Hepatocyte (in vitro differentiated cells): ENCODE data around the gene OR51E1. TPM values are rescaled to one million over a fixed set of nuclear protein-coding genes. Genes with fewer than 3 reads are reported as not detected.

Source experiments
- DNase-seq: peaks from one replicate; pipeline ENCODE4 v3.0.0-alpha.2; 2016; ENCODE audit warnings: low spot score
- H2AFZ ChIP-seq: fragments of 200-600 bp; sonication (generic); 2 replicates; pipeline ENCODE4 v1.6.0; 2016; ENCODE audit warnings: antibody characterized with exemption, mild to moderate bottlenecking
- H3K27ac ChIP-seq: fragments of 200-600 bp; sonication (generic); 2 replicates; pipeline ENCODE4 v1.5.1; 2016; ENCODE audit warnings: mild to moderate bottlenecking
- H3K27me3 ChIP-seq: fragments of 200-600 bp; sonication (generic); 2 replicates; pipeline ENCODE4 v1.6.1; 2016
- H3K36me3 ChIP-seq: fragments of 200-600 bp; sonication (generic); replicated peaks from 2 replicates; pipeline ENCODE4 v1.5.1; 2016; ENCODE audit warnings: low read depth; ENCODE audit not compliant: insufficient read depth
- H3K4me1 ChIP-seq: fragments of 200-600 bp; sonication (generic); 2 replicates; pipeline ENCODE4 v1.5.1; 2016; ENCODE audit warnings: mild to moderate bottlenecking, moderate library complexity; ENCODE audit not compliant: insufficient read depth
- H3K4me2 ChIP-seq: fragments of 200-600 bp; sonication (generic); 2 replicates; pipeline ENCODE4 v1.6.0; 2016
- H3K4me3 ChIP-seq: fragments of 200-600 bp; sonication (generic); 2 replicates; pipeline ENCODE4 v1.5.1; 2016; ENCODE audit warnings: mild to moderate bottlenecking
- H3K79me2 ChIP-seq: fragments of 200-600 bp; sonication (generic); 2 replicates; pipeline ENCODE4 v1.6.0; 2017; ENCODE audit warnings: mild to moderate bottlenecking
- H3K9me2 ChIP-seq: fragments of 200-600 bp; sonication (generic); replicated peaks from 2 replicates; pipeline ENCODE4 v1.6.0; 2017; ENCODE audit warnings: mild to moderate bottlenecking; ENCODE audit not compliant: insufficient read depth
- H3K9me3 ChIP-seq: fragments of 200-600 bp; sonication (generic); 2 replicates; pipeline ENCODE4 v1.5.1; 2016; ENCODE audit warnings: low read depth, mild to moderate bottlenecking
- H4K20me1 ChIP-seq: fragments of 200-600 bp; sonication (generic); 2 replicates; pipeline ENCODE4 v1.6.0; 2016; ENCODE audit warnings: mild to moderate bottlenecking; ENCODE audit not compliant: insufficient read depth, poor library complexity, severe bottlenecking
- CTCF ChIP-seq: fragments of 200-600 bp; sonication (generic); IDR thresholded peaks from 2 replicates; pipeline ENCODE4 v1.5.1; 2016; ENCODE audit warnings: antibody characterized with exemption, mild to moderate bottlenecking; ENCODE audit not compliant: poor library complexity
- EZH2 ChIP-seq: fragments of 200-600 bp; sonication (generic); IDR thresholded peaks from 2 replicates; pipeline ENCODE4 v1.6.1; 2016; ENCODE audit warnings: antibody characterized with exemption, mild to moderate bottlenecking, borderline replicate concordance
- EZH2phosphoT487 ChIP-seq: fragments of 200-600 bp; sonication (generic); IDR thresholded peaks from one replicate; pipeline ENCODE4 v1.6.1; 2018; ENCODE audit warnings: antibody characterized with exemption, mild to moderate bottlenecking, low read depth, moderate library complexity; ENCODE audit not compliant: unreplicated experiment, severe bottlenecking
- WGBS: methylation state at CpG from one replicate; pipeline ENCODE4 v1.1.6; 2016; ENCODE audit warnings: low lambda C conversion rate; ENCODE audit errors: missing lambda C conversion rate; 5-methylcytosine and 5-hydroxymethylcytosine counted together
- polyA plus RNA-seq: library from polyadenylated mRNA; unstranded; fragments of >200 nt; fragmentation: Nextera tagmentation; extraction: Ambion mirVana; gene quantifications from 2 replicates; pipeline ENCODE4 v1.2.1, GENCODE V29; 2016
- total RNA-seq: library from RNA; depleted of rRNA; stranded (reverse); fragments of >200 nt; gene quantifications from 2 replicates; pipeline ENCODE4 v1.2.3, GENCODE V29; 2014

Gene OR51E1
- total and polyA plus RNA-seq, 2 experiments from 2014 or later, result 0.92 to 1.3 TPM

DNA sequence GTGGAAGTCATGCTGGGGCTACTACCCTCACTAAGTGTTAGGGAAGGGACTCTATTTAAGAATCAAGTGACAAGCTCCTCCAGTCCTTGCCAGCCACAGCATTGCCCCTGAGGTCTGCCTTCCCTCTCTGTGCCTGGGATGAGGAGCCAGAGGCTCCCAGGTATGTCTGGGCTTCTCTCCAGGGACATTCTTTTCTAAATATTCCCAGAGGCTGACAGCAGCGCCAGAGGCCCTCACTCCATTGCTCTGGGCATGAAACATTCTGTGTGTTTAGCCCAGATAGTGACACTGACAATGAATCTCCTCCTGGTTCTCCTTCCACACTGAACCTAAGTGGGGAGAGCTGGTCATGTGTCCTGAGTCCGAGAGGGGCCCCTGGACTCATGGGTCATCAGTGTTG lies 2.2 kb downstream of the OR51E1 start:
- no peaks in the 10 kb centered on the region for H3K79me2 ChIP-seq
- H2AFZ ChIP-seq, result no peak overlapping the region
- no peaks in the 10 kb centered on the region for H3K9me3 ChIP-seq
- no peaks in the 10 kb centered on the region for H3K9me2 ChIP-seq
- H3K27me3 ChIP-seq, result peaks cover 5% of the 10 kb centered on the region
- H3K27ac ChIP-seq, result no peak overlapping the region
- no peaks in the 10 kb centered on the region for H3K4me1 ChIP-seq
- H4K20me1 ChIP-seq, result no peaks in the 10 kb centered on the region
- no peak overlapping the region for H3K4me3 ChIP-seq
- TF ChIP-seq EZH2phosphoT487 (no peak), CTCF (no peak), EZH2 (no peak)
- H3K4me2 ChIP-seq, result no peak overlapping the region
- DNase-seq, result no peak
- WGBS, result 79% methylated on average over 2 of the region's 2 CpGs
- no peaks in the 10 kb centered on the region for H3K36me3 ChIP-seq

DNA sequence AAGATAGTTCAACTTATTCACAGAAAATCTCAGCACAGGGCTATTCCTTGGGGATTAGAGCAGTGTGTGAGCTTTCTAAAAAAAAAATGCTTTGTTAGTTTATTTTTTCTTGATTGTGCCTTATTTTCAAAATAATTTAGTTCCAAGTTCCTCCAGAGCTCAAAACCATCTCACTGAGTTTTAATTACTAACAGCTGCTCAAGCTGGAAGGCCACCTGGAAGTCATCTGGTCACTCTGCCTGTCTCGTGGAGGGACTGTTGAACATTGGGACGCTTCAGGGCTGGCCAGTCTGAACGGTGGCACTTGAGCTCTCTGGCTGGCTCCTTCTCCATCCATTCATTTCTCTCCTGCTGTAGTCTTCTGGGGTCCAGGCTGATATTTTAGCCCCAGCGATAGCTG lies 4.0 kb downstream of the OR51E1 start:
- TF ChIP-seq EZH2, result no peak
- no peak for TF ChIP-seq EZH2phosphoT487
- TF ChIP-seq CTCF, result no peak
- Histone ChIP-seq H3K9me2 (no peaks in the 10 kb centered on the region), H3K36me3 (no peaks in the 10 kb centered on the region), H4K20me1 (no peaks in the 10 kb centered on the region), H3K9me3 (no peaks in the 10 kb centered on the region), H3K4me1 (no peaks in the 10 kb centered on the region), H3K4me2 (no peak overlapping the region), H3K27me3 (peaks cover 5% of the 10 kb centered on the region), H3K27ac (no peak overlapping the region), H2AFZ (no peak overlapping the region), H3K79me2 (no peaks in the 10 kb centered on the region), H3K4me3 (no peak overlapping the region)
- no peak for DNase-seq
- 58% methylated on average over 4 of the region's 4 CpGs for WGBS

DNA sequence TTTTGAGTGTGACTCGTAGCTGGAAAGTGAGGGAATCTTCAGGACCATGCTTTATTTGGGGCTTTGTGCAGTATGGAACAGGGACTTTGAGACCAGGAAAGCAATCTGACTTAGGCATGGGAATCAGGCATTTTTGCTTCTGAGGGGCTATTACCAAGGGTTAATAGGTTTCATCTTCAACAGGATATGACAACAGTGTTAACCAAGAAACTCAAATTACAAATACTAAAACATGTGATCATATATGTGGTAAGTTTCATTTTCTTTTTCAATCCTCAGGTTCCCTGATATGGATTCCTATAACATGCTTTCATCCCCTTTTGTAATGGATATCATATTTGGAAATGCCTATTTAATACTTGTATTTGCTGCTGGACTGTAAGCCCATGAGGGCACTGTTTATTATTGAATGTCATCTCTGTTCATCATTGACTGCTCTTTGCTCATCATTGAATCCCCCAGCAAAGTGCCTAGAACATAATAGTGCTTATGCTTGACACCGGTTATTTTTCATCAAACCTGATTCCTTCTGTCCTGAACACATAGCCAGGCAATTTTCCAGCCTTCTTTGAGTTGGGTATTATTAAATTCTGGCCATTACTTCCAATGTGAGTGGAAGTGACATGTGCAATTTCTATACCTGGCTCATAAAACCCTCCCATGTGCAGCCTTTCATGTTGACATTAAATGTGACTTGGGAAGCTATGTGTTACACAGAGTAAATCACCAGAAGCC lies 11.0 kb downstream of the OR51E1 start:
- no peak overlapping the region for H2AFZ ChIP-seq
- H3K9me3 ChIP-seq, result no peaks in the 10 kb centered on the region
- WGBS, result 83% methylated on average over 2 of the region's 2 CpGs
- no peaks in the 10 kb centered on the region for H3K36me3 ChIP-seq
- no peaks in the 10 kb centered on the region for H3K27me3 ChIP-seq
- DNase-seq, result no peak
- no peak overlapping the region for H3K4me3 ChIP-seq
- no peak for TF ChIP-seq CTCF
- no peak for TF ChIP-seq EZH2phosphoT487
- TF ChIP-seq EZH2, result no peak
- no peaks in the 10 kb centered on the region for H3K79me2 ChIP-seq
- no peaks in the 10 kb centered on the region for H3K9me2 ChIP-seq
- H3K27ac ChIP-seq, result no peak overlapping the region
- no peaks in the 10 kb centered on the region for H4K20me1 ChIP-seq
- H3K4me2 ChIP-seq, result no peak overlapping the region
- H3K4me1 ChIP-seq, result peaks cover 7% of the 10 kb centered on the region
